Activated CD4-positive, alpha-beta T cell treated with anti-CD3 and anti-CD28 coated beads for 1 hour (primary cell): ENCODE results near the gene EXD3.
A peak's percentile ranks its signal among the peaks of the same experiment; 100 is the strongest.

Experiments used
- DNase-seq: peaks from one replicate; pipeline ENCODE4 v3.0.0-alpha.2; 2020

EXD3 gene

GRCh38 chr9:137301081-137301947 is 121.6 kb downstream of the EXD3 start:
- DNase-seq = no peak

GRCh38 chr9:137300567-137301080 is 122.3 kb downstream of the EXD3 start:
- no peak for DNase-seq

GRCh38 chr9:137299938-137300337 is 123.0 kb downstream of the EXD3 start:
- DNase-seq = no peak

GRCh38 chr9:137299203-137299565 is 123.8 kb downstream of the EXD3 start:
- no peak for DNase-seq

GRCh38 chr9:137298401-137299202 is 124.4 kb downstream of the EXD3 start:
- DNase-seq = no peak

- no peak for DNase-seq
Measured at GRCh38 chr9:137297966-137298365, 125.0 kb downstream of the EXD3 start.

GRCh38 chr9:137296670-137297664 is 126.0 kb downstream of the EXD3 start:
- no peak for DNase-seq

- no peak for DNase-seq
Measured at GRCh38 chr9:137295849-137296669, 126.9 kb downstream of the EXD3 start.

- DNase-seq = peak; percentile 28
Measured at GRCh38 chr9:137295238-137295811, 127.6 kb downstream of the EXD3 start.

- no peak for DNase-seq
Measured at GRCh38 chr9:137294681-137295237, 128.2 kb downstream of the EXD3 start.

- no peak for DNase-seq
Measured at GRCh38 chr9:137294091-137294680, 128.8 kb downstream of the EXD3 start.

GRCh38 chr9:137293482-137294090 is 129.4 kb downstream of the EXD3 start:
- DNase-seq = no peak

- no peak for DNase-seq
Measured at GRCh38 chr9:137293094-137293481, 129.9 kb downstream of the EXD3 start.

- DNase-seq = no peak
Measured at GRCh38 chr9:137286975-137287383, 136.0 kb downstream of the EXD3 start.

- no peak for DNase-seq
Measured at GRCh38 chr9:137281345-137282116, 141.4 kb downstream of the EXD3 start.

- DNase-seq = no peak
Measured at GRCh38 chr9:137280474-137281344, 142.3 kb downstream of the EXD3 start.

GRCh38 chr9:137279741-137280473 is 143.1 kb downstream of the EXD3 start:
- DNase-seq = no peak
